NCI-H1436 (cell line): Measurements from ENCODE around the gene FNDC8.
"Not testable (repeated sequence)": the region's sequence is repeated elsewhere in the genome, so short reads cannot be mapped to it uniquely, and the experiment has no call there.

Experiments used
- DNase-seq: peaks from one replicate; lab custom pipeline; 2025; lab: John Stamatoyannopoulos, UW

The FNDC8 gene

GRCh38 chr17:35171834-35172233 lies 50.4 kb downstream of the FNDC8 start:
- no peak for DNase-seq

DNA sequence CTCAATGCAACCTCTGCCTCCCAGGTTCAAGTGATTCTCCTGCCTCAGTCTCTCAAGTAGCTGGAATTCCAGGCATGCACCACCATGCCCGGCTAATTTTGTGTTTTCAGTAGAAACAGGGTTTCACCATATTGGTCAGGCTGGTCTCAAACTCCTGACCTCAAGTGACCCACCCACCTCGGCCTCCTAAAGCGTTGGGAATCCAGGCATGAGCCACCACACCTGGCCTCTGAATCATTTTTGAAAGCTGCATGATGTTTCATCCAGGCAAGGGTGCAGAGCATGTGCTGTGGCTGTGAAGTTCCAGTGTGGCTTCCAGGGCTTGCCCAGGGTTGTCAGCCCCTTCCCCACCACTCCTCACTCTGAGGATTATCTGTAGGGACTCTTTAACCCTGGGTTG lies 50.9 kb downstream of the FNDC8 start:
- not testable (repeated sequence) for DNase-seq

DNA sequence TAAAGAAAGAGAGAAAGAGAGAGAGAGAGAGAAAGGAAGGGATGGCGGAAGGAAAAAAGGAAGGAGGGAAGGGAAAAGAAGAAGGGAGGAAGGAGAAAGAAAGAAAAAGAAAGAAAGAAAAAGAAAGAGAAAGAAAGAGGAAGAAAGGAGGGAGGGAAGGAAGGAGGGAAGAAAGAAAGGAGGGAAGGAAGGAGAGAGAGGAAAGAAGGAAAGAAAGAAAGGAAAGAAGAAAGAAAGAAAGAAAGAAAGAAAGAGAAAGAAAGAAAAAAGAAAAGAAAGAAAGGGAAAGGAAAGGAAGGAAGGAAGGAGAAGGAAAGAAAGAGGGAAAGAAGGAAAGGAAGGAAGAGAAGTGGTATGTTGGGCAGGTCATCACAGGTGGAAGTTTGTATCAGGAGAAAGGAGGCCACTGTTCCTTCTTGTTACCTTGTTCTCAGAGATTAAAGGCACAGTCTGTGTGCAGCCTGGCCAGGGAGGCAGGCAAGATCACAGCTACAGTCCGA lies 53.5 kb downstream of the FNDC8 start:
- DNase-seq = no peak

DNA sequence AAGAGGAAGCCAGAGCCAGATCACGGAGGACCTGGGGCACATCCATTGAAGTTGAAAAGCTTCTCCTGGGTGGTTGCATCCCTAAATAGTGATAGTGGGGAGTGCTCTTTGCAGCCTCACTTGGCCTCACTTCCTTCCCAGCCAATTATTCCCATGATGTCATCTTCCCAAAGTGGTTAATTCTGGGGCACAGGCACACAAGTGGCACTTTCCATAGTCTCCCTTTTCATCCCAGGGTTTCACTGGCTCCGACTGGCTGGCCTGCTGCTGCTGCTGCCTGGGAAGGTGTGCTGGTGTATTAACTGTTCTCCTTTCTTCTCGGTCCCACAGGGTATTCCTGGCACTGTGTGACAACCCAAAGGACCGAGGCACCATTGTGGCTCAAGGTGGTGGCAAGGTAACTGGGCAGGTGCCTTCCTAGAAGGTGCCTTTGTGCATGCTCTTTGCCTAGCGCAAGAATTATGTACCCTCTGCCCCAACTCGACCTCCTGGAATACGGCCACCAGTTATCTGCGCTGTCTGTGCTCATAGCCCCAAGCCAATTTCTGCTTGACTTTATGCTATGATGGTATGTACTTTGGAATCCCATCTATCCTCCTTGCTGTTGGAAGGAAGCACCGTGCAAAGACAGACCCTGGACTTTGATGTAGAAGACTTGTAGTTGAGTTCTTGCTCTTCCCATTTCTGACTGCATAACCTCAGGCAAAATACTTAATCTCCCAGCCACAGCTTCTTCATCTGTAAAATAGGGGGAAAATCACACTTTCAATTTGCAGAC lies 54.4 kb downstream of the FNDC8 start:
- no peak for DNase-seq

DNA sequence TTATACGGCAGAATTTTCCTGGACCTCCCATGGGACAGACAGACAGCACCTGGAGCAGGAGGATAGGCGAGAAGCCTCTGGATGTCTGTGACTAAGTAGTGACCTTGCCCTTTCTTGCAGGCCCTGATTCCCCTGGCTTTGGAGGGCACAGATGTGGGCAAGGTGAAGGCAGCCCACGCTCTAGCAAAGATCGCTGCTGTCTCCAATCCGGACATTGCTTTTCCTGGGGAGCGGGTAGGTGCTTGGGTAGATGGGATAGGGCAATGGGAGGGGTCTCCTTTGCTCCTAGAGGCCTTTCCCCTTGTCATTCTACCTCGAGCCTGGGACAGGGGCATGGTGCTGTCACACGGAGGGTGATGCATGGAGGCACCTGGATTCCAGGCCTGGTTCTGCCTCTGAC lies 55.5 kb downstream of the FNDC8 start:
- no peak for DNase-seq

DNA sequence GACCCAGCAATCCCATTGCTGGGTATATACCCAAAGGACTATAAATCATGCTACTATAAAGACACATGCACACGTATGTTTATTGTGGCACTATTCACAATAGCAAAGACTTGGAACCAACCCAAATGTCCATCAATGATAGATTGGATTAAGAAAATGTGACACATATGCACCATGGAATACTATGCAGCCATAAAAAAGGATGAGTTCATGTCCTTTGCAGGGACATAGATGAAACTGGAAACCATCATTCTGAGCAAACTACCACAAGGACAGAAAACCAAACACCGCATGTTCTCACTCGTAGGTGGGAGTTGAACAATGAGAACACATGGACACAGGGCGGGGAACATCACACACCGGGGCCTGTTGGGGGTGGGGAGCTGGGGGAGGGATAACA lies 58.0 kb downstream of the FNDC8 start:
- DNase-seq = not testable (repeated sequence)
